NCI-H2227 (cell line): ENCODE results near the gene GAB4.
"Not testable (repeated sequence)": the region's sequence is repeated elsewhere in the genome, so short reads cannot be mapped to it uniquely, and the experiment has no call there.

Experiments
- DNase-seq: peaks from one replicate; lab custom pipeline; 2025; ENCODE audit not compliant: unreplicated experiment; lab: John Stamatoyannopoulos, UW

The GAB4 gene

GRCh38 chr22:16915701-16916100 lies 92.3 kb downstream of the GAB4 start:
- no peak for DNase-seq

DNA sequence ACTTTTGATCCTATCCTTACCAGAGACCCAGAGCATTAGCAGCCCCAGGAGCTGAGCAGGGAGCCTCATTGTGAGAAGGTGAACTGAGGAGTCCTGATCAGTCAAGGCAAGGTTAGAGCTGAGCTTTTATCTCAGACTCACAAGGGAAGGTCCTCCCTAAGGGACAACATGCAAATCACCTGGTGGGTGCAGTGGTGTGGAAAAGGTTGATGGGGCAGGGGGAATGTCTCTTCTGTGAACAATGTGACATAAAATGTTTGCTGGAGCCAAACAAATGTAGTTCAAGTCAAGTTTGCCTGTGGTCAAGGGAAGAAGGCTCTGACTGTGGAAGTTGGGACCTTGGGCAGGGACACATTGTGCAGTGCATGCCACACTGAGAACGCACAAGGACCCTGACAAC lies 93.1 kb downstream of the GAB4 start:
- DNase-seq, result not testable (repeated sequence)

- DNase-seq, result peak; percentile 21
Observed at GRCh38 chr22:16914006-16914405, 94.0 kb downstream of the GAB4 start.

GRCh38 chr22:16912281-16912680 lies 95.7 kb downstream of the GAB4 start:
- DNase-seq, result no peak
